H1 (cell line): ENCODE results near the gene SH3PXD2A. TPM values are rescaled to one million over a fixed set of nuclear protein-coding genes. Genes with fewer than 3 reads are reported as not detected.

Experiments used
- CTCF ChIA-PET: fragments of 300-600 bp; sonication (Branson Sonifier 250); formaldehyde crosslinking; loops from one replicate; lab custom pipeline; 2021; ENCODE audit not compliant: partially characterized antibody; lab: Charles Lee
- POLR2A ChIA-PET: fragments of 300-600 bp; sonication (Branson Sonifier 250); formaldehyde crosslinking; loops from one replicate; lab custom pipeline; 2021; ENCODE audit warnings: inconsistent platforms; ENCODE audit not compliant: partially characterized antibody; lab: Charles Lee
- DNase-seq, 2 experiments: peaks; one replicate each; pipeline versions ENCODE4 v3.0.0 to v3.0.0-alpha.2; 2010 to 2022; ENCODE audit warnings: low spot score in 2 of 2, low read depth in 1 of 2, mixed read lengths in 1 of 2
- FAIRE-seq: peaks from 2 replicates; lab custom pipeline; 2011; peaks lifted over from hg19 to GRCh38; lab: Jason Lieb, UNC
- H2AFZ ChIP-seq: 2 replicates; pipeline ENCODE4 v1.8.1; 2012; ENCODE audit warnings: low read length, inconsistent platforms
- H2AK5ac ChIP-seq: 2 replicates; pipeline ENCODE4 v1.6.1; 2013; ENCODE audit warnings: low read depth, low read length
- H2BK120ac ChIP-seq: replicated peaks from 2 replicates; pipeline ENCODE3; 2013; ENCODE audit warnings: low read depth, low read length, inconsistent platforms
- H2BK12ac ChIP-seq: 2 replicates; pipeline ENCODE4 v1.6.1; 2013; ENCODE audit warnings: low read depth, low read length
- H2BK15ac ChIP-seq: 2 replicates; pipeline ENCODE4 v1.6.1; 2013; ENCODE audit warnings: low read length
- H2BK20ac ChIP-seq: 2 replicates; pipeline ENCODE4 v1.6.1; 2013; ENCODE audit warnings: low read length
- H2BK5ac ChIP-seq: 2 replicates; pipeline ENCODE4 v1.6.1; 2013; ENCODE audit warnings: low read depth, low read length
- H3K14ac ChIP-seq: 2 replicates; pipeline ENCODE4 v1.6.1; 2013; ENCODE audit warnings: inconsistent platforms; ENCODE audit not compliant: insufficient read length
- H3K18ac ChIP-seq: 2 replicates; pipeline ENCODE4 v1.6.1; 2013; ENCODE audit warnings: low read length; ENCODE audit errors: extremely low read depth
- H3K23ac ChIP-seq: 2 replicates; pipeline ENCODE4 v1.6.1; 2013; ENCODE audit warnings: inconsistent platforms; ENCODE audit not compliant: insufficient read length
- H3K23me2 ChIP-seq: 2 replicates; pipeline ENCODE4 v1.6.1; 2013; ENCODE audit warnings: low read depth, low read length
- H3K27ac ChIP-seq: 2 replicates; pipeline ENCODE4 v1.6.1; 2011; ENCODE audit warnings: low read depth, low read length, inconsistent platforms
- H3K27me3 ChIP-seq, 4 experiments: replicated peaks in 1 of 4; 1 replicate in 1 of 4; 2 replicates in 3 of 4; pipeline versions ENCODE4 v1.6.1 to v1.8.1; 2011 to 2013; ENCODE audit warnings: low read length in 3 of 4, mild to moderate bottlenecking in 3 of 4, inconsistent platforms in 2 of 4, mixed read lengths in 2 of 4, moderate library complexity in 1 of 4; ENCODE audit not compliant: control insufficient read depth in 3 of 4, insufficient read depth in 3 of 4; ENCODE audit errors: extremely low read depth in 1 of 4
- H3K36me3 ChIP-seq, 4 experiments: 2 replicates each; pipeline versions ENCODE4 v1.6.1 to v1.8.1; 2011 to 2013; ENCODE audit warnings: mild to moderate bottlenecking in 4 of 4, low read length in 3 of 4, moderate library complexity in 2 of 4, control low read depth in 1 of 4, inconsistent platforms in 1 of 4; ENCODE audit not compliant: insufficient read depth in 4 of 4, control insufficient read depth in 2 of 4
- H3K4ac ChIP-seq: replicated peaks from 2 replicates; pipeline ENCODE3; 2013; ENCODE audit warnings: low read length, low read depth, mixed read lengths, inconsistent platforms; ENCODE audit not compliant: insufficient read length
- H3K4me1 ChIP-seq, 4 experiments: replicated peaks in 1 of 4; 1 replicate in 1 of 4; 2 replicates in 3 of 4; pipeline versions ENCODE4 v1.6.1 to v1.8.1; 2011 to 2013; ENCODE audit warnings: low read length in 3 of 4, inconsistent platforms in 2 of 4, mixed read lengths in 1 of 4; ENCODE audit not compliant: insufficient read depth in 4 of 4, control insufficient read depth in 3 of 4
- H3K4me2 ChIP-seq, 2 experiments: 2 replicates each; pipeline versions ENCODE4 v1.6.1 to v1.8.1; 2011 to 2013; ENCODE audit warnings: low read depth in 2 of 2, low read length in 2 of 2, control low read depth in 1 of 2, inconsistent platforms in 1 of 2, mild to moderate bottlenecking in 1 of 2; ENCODE audit not compliant: insufficient read depth in 1 of 2
- H3K4me3 ChIP-seq, 4 experiments: fragments of 200-600, 300-600 bp in 1 of 4; sonication (generic), shearing (Covaris generic), sonication (Bioruptor Twin) in 1 of 4; 2 replicates each; pipeline versions ENCODE4 v1.5.1 to v1.8.1; 2011 to 2016; ENCODE audit warnings: low read length in 4 of 4, low read depth in 3 of 4, control low read depth in 2 of 4, inconsistent platforms in 2 of 4, mild to moderate bottlenecking in 2 of 4, mixed read lengths in 1 of 4, moderate library complexity in 1 of 4; ENCODE audit not compliant: insufficient read depth in 2 of 4; ENCODE audit errors: extremely low read depth in 1 of 4
- H3K56ac ChIP-seq: replicated peaks from 2 replicates; pipeline ENCODE3; 2013; ENCODE audit warnings: low read depth, mild to moderate bottlenecking, mixed read lengths, low read length, inconsistent platforms; ENCODE audit not compliant: insufficient read length
- H3K79me1 ChIP-seq: 2 replicates; pipeline ENCODE4 v1.6.1; 2013; ENCODE audit warnings: low read depth, low read length, control low read depth
- H3K79me2 ChIP-seq, 2 experiments: 2 replicates each; pipeline versions ENCODE4 v1.6.1 to v1.8.1; 2012 to 2013; ENCODE audit warnings: low read length in 2 of 2, mild to moderate bottlenecking in 2 of 2, inconsistent platforms in 1 of 2; ENCODE audit not compliant: insufficient read depth in 2 of 2, control insufficient read depth in 1 of 2
- H3K9ac ChIP-seq, 4 experiments: replicated peaks in 1 of 4; 1 replicate in 1 of 4; 2 replicates in 3 of 4; pipeline versions ENCODE4 v1.6.1 to v1.8.1; 2011 to 2013; ENCODE audit warnings: low read depth in 3 of 4, low read length in 3 of 4, control low read depth in 2 of 4, mild to moderate bottlenecking in 2 of 4, moderate library complexity in 2 of 4, inconsistent platforms in 1 of 4; ENCODE audit errors: extremely low read depth in 1 of 4
- H3K9me3 ChIP-seq, 2 experiments: 2 replicates each; pipeline versions ENCODE4 v1.6.1 to v1.8.1; 2012 to 2013; ENCODE audit warnings: mild to moderate bottlenecking in 2 of 2, moderate library complexity in 2 of 2, control low read depth in 1 of 2, inconsistent platforms in 1 of 2, low read depth in 1 of 2, low read length in 1 of 2, mixed read lengths in 1 of 2; ENCODE audit not compliant: insufficient read depth in 2 of 2
- H4K20me1 ChIP-seq, 2 experiments: replicated peaks in 1 of 2; 2 replicates each; pipeline versions ENCODE3 to v1.8.1; 2011 to 2013; ENCODE audit warnings: inconsistent platforms in 2 of 2, low read length in 2 of 2, mild to moderate bottlenecking in 1 of 2; ENCODE audit not compliant: insufficient read depth in 2 of 2, control insufficient read depth in 1 of 2
- H4K5ac ChIP-seq: 2 replicates; pipeline ENCODE4 v1.6.1; 2013; ENCODE audit warnings: low read length, low read depth, mixed read lengths, inconsistent platforms; ENCODE audit not compliant: insufficient read length
- H4K8ac ChIP-seq: 2 replicates; pipeline ENCODE4 v1.8.0; 2013; ENCODE audit warnings: mild to moderate bottlenecking, moderate library complexity, low read length, inconsistent platforms; ENCODE audit not compliant: insufficient read depth; ENCODE audit errors: extremely low read depth
- H4K91ac ChIP-seq: replicated peaks from 2 replicates; pipeline ENCODE3; 2013; ENCODE audit warnings: low read length, mixed read lengths, inconsistent platforms; ENCODE audit not compliant: insufficient read length
- EGR1 ChIP-seq: IDR thresholded peaks from 2 replicates; pipeline ENCODE4 v1.6.1; 2011; ENCODE audit warnings: low read depth, low read length, borderline replicate concordance
- TBP ChIP-seq: IDR thresholded peaks from 2 replicates; pipeline ENCODE4 v1.6.1; 2011; ENCODE audit warnings: low read depth, low read length, improper control_type of control experiment
- WGBS, 2 experiments: shearing (Covaris generic) in 1 of 2; methylation state at CpG; one replicate each; pipeline versions ENCODE4 v1.1.6 to v1.1.7; 2013 to 2015; ENCODE audit warnings: low lambda C conversion rate in 2 of 2, mixed read lengths in 2 of 2, inconsistent platforms in 1 of 2, low coverage in 1 of 2, missing lambda C conversion rate in 1 of 2; ENCODE audit not compliant: insufficient replicate concordance in 2 of 2, insufficient coverage in 1 of 2, insufficient read length in 1 of 2; ENCODE audit errors: extremely low coverage in 1 of 2, missing lambda C conversion rate in 1 of 2; 5-methylcytosine and 5-hydroxymethylcytosine counted together
- polyA plus RNA-seq, 7 experiments: library from polyadenylated mRNA; depleted of rRNA in 3 of 7; stranded (reverse) in 5 of 7; unstranded in 2 of 7; fragments of >200 nt in 5 of 7; fragments of 200-250 nt in 2 of 7; gene quantifications; 1 replicate in 5 of 7; 2 replicates in 1 of 7; 4 replicates in 1 of 7; pipeline versions ENCODE4 v1.2.1 to v1.2.3, GENCODE V29; 2011 to 2013; ENCODE audit warnings: missing spikeins in 2 of 7, mixed read lengths in 2 of 7
- total RNA-seq: library from RNA; stranded (reverse); fragmentation: NEBNext Ultra II Directional; extraction: Animal tissue kit (Norgen Biotek cat#: 25700); gene quantifications from 2 replicates; pipeline ENCODE4 v1.2.1, GENCODE V29; 2021
- TF ChIP-seq, protein P1 (sequence below), 3 experiments: IDR thresholded peaks; 1 replicate in 2 of 3; 2 replicates in 1 of 3; pipeline versions ENCODE4 v1.5.1 to v1.6.1; 2011; ENCODE audit warnings: low read length in 3 of 3, mild to moderate bottlenecking in 3 of 3, inconsistent platforms in 2 of 3, low read depth in 1 of 3, moderate library complexity in 1 of 3; ENCODE audit not compliant: insufficient read depth in 1 of 3; ENCODE audit errors: control extremely low read depth in 1 of 3

The SH3PXD2A gene
- total and polyA plus RNA-seq, 2 of the 8 experiments (the other 6 are each of a cell fraction or from before 2014, with no cell fraction given): 5.4 to 16.3 TPM

DNA sequence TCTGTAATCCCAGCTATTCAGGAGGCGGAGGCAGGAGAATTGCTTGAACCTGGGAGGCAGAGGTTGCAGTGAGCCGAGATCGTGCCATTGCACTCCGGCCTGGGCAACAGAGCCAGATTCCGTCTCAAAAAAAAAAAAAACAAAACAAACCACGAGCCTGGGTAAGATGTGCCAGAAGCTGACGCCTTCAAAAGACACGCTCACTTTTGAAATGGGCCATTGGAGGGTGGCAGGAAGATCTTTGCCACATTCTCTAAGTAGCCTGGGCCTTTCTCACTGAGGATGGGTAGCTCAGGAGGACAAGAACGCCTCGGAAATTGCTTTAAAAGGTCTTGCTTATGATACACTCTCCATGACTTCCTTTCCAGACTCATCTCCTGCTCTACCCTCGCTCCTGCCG is 172.7 kb downstream of the SH3PXD2A start:
- H4K91ac ChIP-seq: no peak overlapping the region
- H3K4ac ChIP-seq: no peak overlapping the region
- no peak overlapping the region for H2BK12ac ChIP-seq
- POLR2A ChIA-PET: interaction anchor here (1.7 kb wide), 2 partner anchors 12 to 21 kb away, joined by 3 to 7 read pairs; no protein-coding TSS in a partner anchor
- no peaks in the 10 kb centered on the region for H4K20me1 ChIP-seq
- H3K4me2 ChIP-seq: no peak overlapping the region
- CTCF ChIA-PET: interaction anchor here (1.0 to 15.0 kb wide), 10 partner anchors 8 to 124 kb away, joined by 3 to 448 read pairs (median 5); no protein-coding TSS in a partner anchor
- no peak overlapping the region for H2BK5ac ChIP-seq
- H3K36me3 ChIP-seq: no peaks in the 10 kb centered on the region
- no peak overlapping the region for H3K14ac ChIP-seq
- no peaks in the 10 kb centered on the region; a peak in 1 of 7 replicates for H3K27me3 ChIP-seq
- no peak overlapping the region for H3K9ac ChIP-seq
- no peak overlapping the region for H4K8ac ChIP-seq
- H3K79me2 ChIP-seq: no peaks in the 10 kb centered on the region
- no peak for TF ChIP-seq TBP
- TF ChIP-seq, protein P1, sequence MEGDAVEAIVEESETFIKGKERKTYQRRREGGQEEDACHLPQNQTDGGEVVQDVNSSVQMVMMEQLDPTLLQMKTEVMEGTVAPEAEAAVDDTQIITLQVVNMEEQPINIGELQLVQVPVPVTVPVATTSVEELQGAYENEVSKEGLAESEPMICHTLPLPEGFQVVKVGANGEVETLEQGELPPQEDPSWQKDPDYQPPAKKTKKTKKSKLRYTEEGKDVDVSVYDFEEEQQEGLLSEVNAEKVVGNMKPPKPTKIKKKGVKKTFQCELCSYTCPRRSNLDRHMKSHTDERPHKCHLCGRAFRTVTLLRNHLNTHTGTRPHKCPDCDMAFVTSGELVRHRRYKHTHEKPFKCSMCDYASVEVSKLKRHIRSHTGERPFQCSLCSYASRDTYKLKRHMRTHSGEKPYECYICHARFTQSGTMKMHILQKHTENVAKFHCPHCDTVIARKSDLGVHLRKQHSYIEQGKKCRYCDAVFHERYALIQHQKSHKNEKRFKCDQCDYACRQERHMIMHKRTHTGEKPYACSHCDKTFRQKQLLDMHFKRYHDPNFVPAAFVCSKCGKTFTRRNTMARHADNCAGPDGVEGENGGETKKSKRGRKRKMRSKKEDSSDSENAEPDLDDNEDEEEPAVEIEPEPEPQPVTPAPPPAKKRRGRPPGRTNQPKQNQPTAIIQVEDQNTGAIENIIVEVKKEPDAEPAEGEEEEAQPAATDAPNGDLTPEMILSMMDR (IDR thresholded peaks at IDR 0.05; ENCODE audit: control extremely low read depth in 1 of 3, insufficient read depth in 1 of 3, low read depth in 1 of 3, low read length in 3 of 3): no peak
- no peak for TF ChIP-seq EGR1
- TF ChIP-seq, all 59 proteins: peak for 0
- FAIRE-seq (no peak), DNase-seq (no peak)
- Histone ChIP-seq H3K79me1 (no peaks in the 10 kb centered on the region), H3K4me3 (no peak overlapping the region), H2BK120ac (no peak overlapping the region), H2BK20ac (no peak overlapping the region), H3K23me2 (no peaks in the 10 kb centered on the region), H2BK15ac (no peak overlapping the region), H4K5ac (no peak overlapping the region), H3K9me3 (no peaks in the 10 kb centered on the region), H3K23ac (no peak overlapping the region), H3K56ac (no peak overlapping the region), H3K4me1 (peaks cover 0 to 10% (median 5%) of the 10 kb centered on the region in 4 experiments; a peak in 3 of 7 replicates), H3K27ac (no peak overlapping the region), H2AK5ac (no peak overlapping the region), H3K18ac (no peak overlapping the region), H2AFZ (no peak overlapping the region)
- 94% methylated on average over 12 of the region's 12 CpGs; no CpG with 5 or more reads in 1 of the 2 experiments for WGBS, 2 experiments
